OCI-LY1 (cell line): ENCODE results near the gene ADGRL1.

Source experiments
- H2AFZ ChIP-seq: fragments of 200-600 bp; sonication (generic), shearing (Covaris generic); 2 replicates; pipeline ENCODE4 v1.6.0; 2014; ENCODE audit warnings: antibody characterized with exemption, mild to moderate bottlenecking, low read length
- H3F3A ChIP-seq: fragments of 200-600 bp; sonication (generic), shearing (Covaris generic); 2 replicates; pipeline ENCODE4 v1.6.0; 2014; ENCODE audit warnings: mild to moderate bottlenecking, antibody characterized with exemption, low read length, moderate library complexity; ENCODE audit not compliant: insufficient read depth
- H3K27ac ChIP-seq: fragments of 200-600 bp; sonication (generic); 2 replicates; pipeline ENCODE4 v1.5.1; 2014; ENCODE audit warnings: low read length, mixed run types, mild to moderate bottlenecking, low read depth; ENCODE audit not compliant: poor library complexity, severe bottlenecking
- H3K27me3 ChIP-seq: fragments of 200-600 bp; sonication (generic); 2 replicates; pipeline ENCODE4 v1.6.0; 2014; ENCODE audit warnings: antibody characterized with exemption, mild to moderate bottlenecking, low read length, moderate library complexity; ENCODE audit not compliant: insufficient read depth
- H3K36me3 ChIP-seq: fragments of 200-600 bp; sonication (generic); 2 replicates; pipeline ENCODE4 v1.6.1; 2014; ENCODE audit warnings: mild to moderate bottlenecking, antibody characterized with exemption, low read length, moderate library complexity, mixed read lengths; ENCODE audit not compliant: insufficient read depth
- H3K4me1 ChIP-seq: fragments of 200-600 bp; sonication (generic); 2 replicates; pipeline ENCODE4 v1.5.1; 2014; ENCODE audit warnings: mild to moderate bottlenecking, low read length, moderate library complexity; ENCODE audit not compliant: insufficient read depth, severe bottlenecking
- H3K4me2 ChIP-seq: fragments of 200-600 bp; sonication (generic), shearing (Covaris generic); 2 replicates; pipeline ENCODE4 v1.6.1; 2014; ENCODE audit warnings: low read length
- H3K4me3 ChIP-seq: fragments of 200-600 bp; sonication (generic); 2 replicates; pipeline ENCODE4 v1.5.1; 2014; ENCODE audit warnings: low read length, low read depth, mild to moderate bottlenecking, mixed read lengths; ENCODE audit not compliant: poor library complexity, severe bottlenecking
- H3K79me2 ChIP-seq: fragments of 200-600 bp; shearing (Covaris generic); 2 replicates; pipeline ENCODE4 v1.6.1; 2016; ENCODE audit warnings: mixed run types, low read length, mixed read lengths; ENCODE audit not compliant: insufficient read depth
- H3K9ac ChIP-seq: fragments of 200-600 bp; sonication (generic), shearing (Covaris generic); 2 replicates; pipeline ENCODE4 v1.6.1; 2014; ENCODE audit warnings: mild to moderate bottlenecking, low read length, mixed read lengths
- H3K9me2 ChIP-seq: fragments of 200-600 bp; sonication (generic), shearing (Covaris generic); 2 replicates; pipeline ENCODE4 v1.6.1; 2014; ENCODE audit warnings: low read depth, mild to moderate bottlenecking, low read length, mixed read lengths
- H3K9me3 ChIP-seq: fragments of 200-600 bp; shearing (Covaris generic); 2 replicates; pipeline ENCODE4 v1.6.1; 2014; ENCODE audit warnings: low read length, mixed read lengths
- H4K20me1 ChIP-seq: fragments of 200-600 bp; sonication (generic), shearing (Covaris generic); 2 replicates; pipeline ENCODE4 v1.6.0; 2016; ENCODE audit warnings: mild to moderate bottlenecking, low read length; ENCODE audit not compliant: insufficient read depth
- EZH2 ChIP-seq: fragments of 200-600 bp; sonication (generic), shearing (Covaris generic); IDR thresholded peaks from 2 replicates; pipeline ENCODE4 v1.8.0; 2017; ENCODE audit warnings: borderline replicate concordance, mixed run types, mild to moderate bottlenecking, antibody characterized with exemption, low read length, moderate library complexity, mixed read lengths
- TF ChIP-seq, protein P1 (sequence below): fragments of 200-600 bp; sonication (generic), shearing (Covaris generic); IDR thresholded peaks from 2 replicates; pipeline ENCODE4 v1.5.1; 2017; ENCODE audit warnings: mild to moderate bottlenecking, antibody characterized with exemption, low read length, moderate library complexity, mixed read lengths

The ADGRL1 gene

DNA sequence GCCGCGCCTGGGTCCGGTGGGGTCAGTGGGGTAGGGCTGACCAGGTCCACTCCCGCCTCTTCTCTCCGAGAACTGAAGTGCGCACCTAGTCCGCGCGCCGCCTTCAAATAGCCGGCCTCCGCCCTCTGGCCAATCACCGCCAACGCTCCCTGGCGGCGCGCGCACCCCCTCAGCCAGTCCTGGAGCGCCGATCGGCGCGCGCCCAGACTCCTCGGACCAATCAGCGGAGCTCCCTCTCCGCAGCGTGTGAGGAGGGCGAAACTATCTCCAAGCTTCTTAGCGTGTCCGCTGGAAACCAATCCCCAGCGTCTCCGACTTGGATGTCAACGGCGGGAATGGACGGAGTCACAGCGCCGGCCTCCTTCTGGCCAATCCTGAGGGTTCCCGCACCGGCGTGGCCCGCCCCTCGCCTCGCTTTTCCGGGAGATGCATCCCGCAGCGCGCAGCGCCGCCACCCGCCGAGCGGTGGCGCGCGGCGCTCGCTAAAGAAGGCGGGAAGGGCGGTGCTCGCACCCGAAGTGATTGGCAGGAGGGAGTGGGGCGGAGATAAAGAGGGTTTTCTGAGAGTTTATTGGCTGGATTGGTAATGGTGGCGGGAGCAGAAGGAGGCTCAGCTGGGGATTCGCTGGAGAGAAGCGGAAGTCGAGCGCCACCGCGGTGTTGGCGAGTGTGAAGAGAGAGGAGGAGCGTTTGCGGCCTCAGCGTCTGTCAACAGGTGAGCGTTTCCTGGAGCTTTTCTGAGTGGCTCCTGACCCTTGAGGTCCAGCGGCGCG is 69.3 kb downstream of the ADGRL1 start, which contains the start of gene ASF1B:
Gene ASF1B, minus strand, starts transcription at position 81 of the 773 bp plus-strand sequence. CDS start 133 bp downstream, outside the sequence.
- Histone ChIP-seq H3K4me3 (peak within 1 kb of the TSS; percentile 85), H3K79me2 (peaks cover 19% of the 10 kb centered on the region), H3K36me3 (peaks cover 20% of the 10 kb centered on the region), H3K4me1 (peaks cover 31% of the 10 kb centered on the region), H3K9me3 (no peaks in the 10 kb centered on the region), H3K9ac (peak within 1 kb of the TSS; percentile 88), H3K9me2 (no peaks in the 10 kb centered on the region), H3K27ac (peak within 1 kb of the TSS; percentile 63), H3F3A (no peaks in the 10 kb centered on the region), H3K27me3 (no peaks in the 10 kb centered on the region), H3K4me2 (peak within 1 kb of the TSS; percentile 97), H4K20me1 (no peaks in the 10 kb centered on the region), H2AFZ (no peak within 1 kb of the TSS)
- TF ChIP-seq EZH2: no peak
- TF ChIP-seq, protein P1, sequence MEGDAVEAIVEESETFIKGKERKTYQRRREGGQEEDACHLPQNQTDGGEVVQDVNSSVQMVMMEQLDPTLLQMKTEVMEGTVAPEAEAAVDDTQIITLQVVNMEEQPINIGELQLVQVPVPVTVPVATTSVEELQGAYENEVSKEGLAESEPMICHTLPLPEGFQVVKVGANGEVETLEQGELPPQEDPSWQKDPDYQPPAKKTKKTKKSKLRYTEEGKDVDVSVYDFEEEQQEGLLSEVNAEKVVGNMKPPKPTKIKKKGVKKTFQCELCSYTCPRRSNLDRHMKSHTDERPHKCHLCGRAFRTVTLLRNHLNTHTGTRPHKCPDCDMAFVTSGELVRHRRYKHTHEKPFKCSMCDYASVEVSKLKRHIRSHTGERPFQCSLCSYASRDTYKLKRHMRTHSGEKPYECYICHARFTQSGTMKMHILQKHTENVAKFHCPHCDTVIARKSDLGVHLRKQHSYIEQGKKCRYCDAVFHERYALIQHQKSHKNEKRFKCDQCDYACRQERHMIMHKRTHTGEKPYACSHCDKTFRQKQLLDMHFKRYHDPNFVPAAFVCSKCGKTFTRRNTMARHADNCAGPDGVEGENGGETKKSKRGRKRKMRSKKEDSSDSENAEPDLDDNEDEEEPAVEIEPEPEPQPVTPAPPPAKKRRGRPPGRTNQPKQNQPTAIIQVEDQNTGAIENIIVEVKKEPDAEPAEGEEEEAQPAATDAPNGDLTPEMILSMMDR: peak; percentile 70

DNA sequence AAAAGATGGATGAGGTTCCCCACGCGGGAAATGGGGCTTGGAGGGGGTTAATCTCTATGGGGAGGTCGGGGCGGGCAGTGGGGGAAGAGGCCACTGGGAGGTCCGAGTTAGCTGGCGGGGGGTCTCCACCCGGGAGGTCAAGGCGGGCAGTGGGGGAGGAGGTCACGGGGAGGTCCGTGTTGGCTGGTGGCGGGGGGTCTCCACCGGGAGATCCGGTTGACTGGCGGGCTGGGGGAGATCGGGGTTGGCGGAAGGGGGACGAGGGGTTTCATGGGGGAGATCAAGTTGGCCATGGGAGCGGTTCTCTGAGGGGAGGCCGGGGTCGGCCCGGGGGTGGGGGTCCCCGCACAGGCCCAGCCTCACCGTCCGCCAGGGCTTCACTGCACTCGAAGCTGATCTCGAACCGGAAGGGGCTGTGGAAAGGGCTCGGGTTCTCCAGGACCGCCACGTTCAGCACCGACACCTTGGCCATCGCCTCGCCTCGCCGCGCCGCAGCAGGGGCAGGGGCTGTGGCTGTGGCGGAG is 69.9 kb downstream of the ADGRL1 start:
- Histone ChIP-seq H3K36me3 (peaks cover 22% of the 10 kb centered on the region), H3K79me2 (peaks cover 19% of the 10 kb centered on the region), H4K20me1 (no peaks in the 10 kb centered on the region), H3K4me3 (peak overlapping the region; percentile 85), H3K4me1 (peaks cover 31% of the 10 kb centered on the region), H3K9ac (peak overlapping the region; percentile 88), H3K9me3 (no peaks in the 10 kb centered on the region), H3K9me2 (no peaks in the 10 kb centered on the region), H3K4me2 (peak overlapping the region; percentile 97), H2AFZ (no peak overlapping the region), H3F3A (no peaks in the 10 kb centered on the region), H3K27me3 (no peaks in the 10 kb centered on the region), H3K27ac (peak overlapping the region; percentile 33)
- TF ChIP-seq, protein P1: no peak
- no peak for TF ChIP-seq EZH2

- H3K79me2 ChIP-seq: peaks cover 19% of the 10 kb centered on the region
- H3K27me3 ChIP-seq: no peaks in the 10 kb centered on the region
- H3K9ac ChIP-seq: peak overlapping the region; percentile 88
- H3K27ac ChIP-seq: peak overlapping the region; percentile 33
- H2AFZ ChIP-seq: no peak overlapping the region
- no peak for TF ChIP-seq EZH2
- TF ChIP-seq, protein P1: no peak
- no peaks in the 10 kb centered on the region for H3K9me3 ChIP-seq
- peaks cover 31% of the 10 kb centered on the region for H3K4me1 ChIP-seq
- H3K4me3 ChIP-seq: peak overlapping the region; percentile 85
- H3K4me2 ChIP-seq: peak overlapping the region; percentile 97
- H3K36me3 ChIP-seq: peaks cover 22% of the 10 kb centered on the region
- H4K20me1 ChIP-seq: no peaks in the 10 kb centered on the region
- H3K9me2 ChIP-seq: no peaks in the 10 kb centered on the region
- H3F3A ChIP-seq: no peaks in the 10 kb centered on the region
These were observed 70.6 kb downstream of the ADGRL1 start for GRCh38 chr19:14135355-14135754.
